Prostate gland (tissue), 2 donors: ENCODE measurements around the gene SLC5A4.

ENCODE experiments used
- CTCF ChIP-seq, 4 experiments: fragments of 200-600 bp in 2 of 4; fragments of 450-650 bp in 2 of 4; sonication (generic) in 2 of 4; IDR thresholded peaks; 1 replicate in 3 of 4; 2 replicates in 1 of 4; pipeline ENCODE4 v1.5.1; 2016 to 2019; ENCODE audit warnings: antibody characterized with exemption in 4 of 4, mild to moderate bottlenecking in 2 of 4, moderate library complexity in 2 of 4
- POLR2A ChIP-seq: fragments of 450-650 bp; IDR thresholded peaks from one replicate; pipeline ENCODE4 v1.6.1; 2016; ENCODE audit warnings: antibody characterized with exemption, mild to moderate bottlenecking
- POLR2AphosphoS5 ChIP-seq: sonication (generic); formaldehyde crosslinking; IDR thresholded peaks from one replicate; pipeline ENCODE4 v1.6.1; 2017; ENCODE audit warnings: antibody characterized with exemption

DNA sequence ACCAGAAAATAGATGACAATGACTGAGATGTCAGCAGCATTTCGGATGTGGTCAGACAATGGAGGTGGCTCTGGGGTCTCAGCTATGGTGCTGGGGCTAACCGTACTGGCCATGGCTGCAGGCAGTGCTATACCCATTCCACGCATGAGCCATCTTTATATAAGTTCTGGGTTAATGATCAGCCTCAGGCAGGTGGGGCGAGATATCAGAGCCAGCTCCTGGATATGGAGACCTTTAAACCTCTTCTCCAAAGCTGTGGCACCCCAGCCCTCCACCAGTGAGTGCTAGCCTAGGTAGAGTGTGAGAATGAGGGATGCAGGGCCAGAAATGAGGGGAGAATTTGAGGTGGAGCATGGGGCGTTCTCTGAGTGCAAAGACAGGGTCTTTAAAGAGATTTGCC is at the start of gene SLC5A4:
- TF ChIP-seq CTCF (IDR thresholded peaks at IDR 0.05) (no peak), POLR2A (no peak), POLR2AphosphoS5 (no peak)
